Transverse colon (tissue), 3 donors: Measurements from ENCODE around the gene CD72.

Experiments
- CTCF ChIP-seq, 5 experiments: fragments of 200-600 bp in 3 of 5; fragments of 450-650 bp in 2 of 5; sonication (generic) in 3 of 5; IDR thresholded peaks; 1 replicate in 2 of 5; 2 replicates in 3 of 5; pipeline ENCODE4 v1.5.1; 2016 to 2017; ENCODE audit warnings: antibody characterized with exemption in 5 of 5, inconsistent platforms in 3 of 5, mild to moderate bottlenecking in 2 of 5, moderate library complexity in 1 of 5
- POLR2A ChIP-seq: fragments of 450-650 bp; IDR thresholded peaks from one replicate; pipeline ENCODE4 v1.6.1; 2016; ENCODE audit warnings: antibody characterized with exemption, mild to moderate bottlenecking, moderate library complexity

- TF ChIP-seq CTCF (IDR thresholded peaks at IDR 0.05) (no peak), POLR2A (no peak)
Measured at GRCh38 chr9:35615981-35616680, 2.1 kb downstream of the CD72 start.
